NCI-H2107 treated with DMSO at 0.1 percent for 48 hours (cell line): ENCODE measurements around the gene GNG7.
"Not testable (repeated sequence)": the region's sequence is repeated elsewhere in the genome, so short reads cannot be mapped to it uniquely, and the experiment has no call there.

Experiments used
- DNase-seq: peaks from one replicate; lab custom pipeline; 2025; ENCODE audit not compliant: unreplicated experiment; lab: John Stamatoyannopoulos, UW

Gene GNG7

DNA sequence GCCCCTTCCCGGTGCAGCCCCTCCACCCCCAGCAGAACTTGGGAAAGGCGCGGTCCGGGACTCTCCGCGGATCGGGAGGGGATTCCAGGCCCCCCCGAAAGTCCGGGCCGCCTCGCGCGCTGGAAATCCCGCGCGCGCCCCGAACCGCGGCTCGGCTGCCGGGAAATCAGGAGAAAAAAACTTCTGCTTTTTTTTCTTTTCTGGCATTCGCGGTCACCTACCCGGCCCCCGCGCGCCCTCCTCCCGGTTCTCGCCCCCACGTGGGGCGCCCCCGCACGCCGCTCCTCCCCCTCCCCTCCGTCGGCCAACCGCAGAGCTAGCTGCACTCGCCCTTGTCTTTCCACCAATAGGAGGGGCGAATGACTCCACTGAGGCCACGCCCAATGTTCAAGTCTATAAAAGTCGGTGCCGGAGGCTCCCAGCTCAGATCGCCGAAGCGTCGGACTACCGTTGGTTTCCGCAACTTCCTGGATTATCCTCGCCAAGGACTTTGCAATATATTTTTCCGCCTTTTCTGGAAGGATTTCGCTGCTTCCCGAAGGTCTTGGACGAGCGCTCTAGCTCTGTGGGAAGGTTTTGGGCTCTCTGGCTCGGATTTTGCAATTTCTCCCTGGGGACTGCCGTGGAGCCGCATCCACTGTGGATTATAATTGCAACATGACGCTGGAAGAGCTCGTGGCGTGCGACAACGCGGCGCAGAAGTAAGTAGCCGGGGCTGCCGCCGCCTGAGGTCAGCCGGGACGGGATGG lies 226.6 kb downstream of the GNG7 start, which contains the start of gene GADD45B:
TSS of gene GADD45B (plus strand) at position 426 of the 749 bp plus-strand sequence. CDS start at position 658, 232 bp downstream.
- DNase-seq = peak; percentile 75

GRCh38 chr19:2475018-2475701 lies 227.3 kb downstream of the GNG7 start:
- no peak for DNase-seq

- DNase-seq = no peak
Observed at GRCh38 chr19:2474232-2475017, 228.1 kb downstream of the GNG7 start.

DNA sequence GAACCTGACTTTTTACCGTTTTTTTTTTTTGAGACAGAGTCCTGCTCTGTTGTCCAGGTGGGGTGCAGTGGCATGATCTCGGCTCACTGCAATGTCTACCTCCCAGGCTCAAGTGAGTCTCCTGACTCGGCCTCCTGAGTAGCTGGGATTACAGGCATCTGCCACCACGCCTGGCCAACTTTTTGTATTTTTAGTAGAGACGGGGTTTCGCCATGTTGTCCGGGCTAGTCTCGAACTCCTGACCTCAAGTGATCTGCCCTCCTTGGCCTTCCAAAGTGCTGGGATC lies 232.6 kb downstream of the GNG7 start:
- not testable (repeated sequence) for DNase-seq

DNA sequence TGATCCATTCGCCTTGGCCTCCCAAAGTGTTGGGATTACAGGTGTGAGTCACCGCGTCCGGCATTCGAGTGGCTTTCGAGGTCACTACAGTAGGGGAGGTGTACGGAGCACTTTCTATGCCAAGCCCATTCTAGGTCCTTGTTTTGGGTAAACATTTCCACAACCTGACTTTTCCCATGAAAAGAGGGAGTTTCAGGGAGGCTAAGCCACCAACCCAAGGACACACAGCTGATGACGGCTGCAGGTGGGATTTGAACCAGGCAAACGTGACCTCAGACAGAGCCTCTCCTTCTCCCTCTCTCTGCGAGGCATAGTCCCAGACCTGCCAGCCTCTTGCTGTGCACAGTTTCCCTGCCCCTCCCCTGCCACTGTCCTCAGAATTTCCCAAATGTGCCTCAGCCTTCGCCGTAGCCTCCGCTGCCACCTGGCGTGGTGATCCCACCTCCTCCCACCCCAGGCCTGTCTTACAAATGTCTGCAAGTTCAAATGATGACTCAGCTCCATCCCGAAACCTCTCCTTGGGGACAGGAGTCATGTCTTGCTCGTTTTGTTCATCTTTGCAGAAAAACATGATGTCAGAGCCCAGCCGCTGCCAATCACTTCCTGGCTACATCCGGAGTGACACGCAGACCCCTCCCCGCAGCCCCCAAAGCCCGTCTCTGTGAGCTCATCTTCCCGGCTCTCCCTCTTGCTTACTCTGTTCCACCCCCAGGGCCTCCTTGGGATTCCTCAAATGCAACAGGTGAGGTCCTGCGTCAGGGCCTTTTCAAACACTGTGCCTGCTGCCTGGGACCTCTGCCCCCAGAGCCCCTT lies 233.2 kb downstream of the GNG7 start:
- DNase-seq = no peak

GRCh38 chr19:2468596-2468995 lies 233.9 kb downstream of the GNG7 start:
- DNase-seq = no peak

GRCh38 chr19:2464389-2464788 lies 238.1 kb downstream of the GNG7 start:
- DNase-seq = no peak

GRCh38 chr19:2463694-2464093 lies 238.8 kb downstream of the GNG7 start:
- not testable (repeated sequence) for DNase-seq

DNA sequence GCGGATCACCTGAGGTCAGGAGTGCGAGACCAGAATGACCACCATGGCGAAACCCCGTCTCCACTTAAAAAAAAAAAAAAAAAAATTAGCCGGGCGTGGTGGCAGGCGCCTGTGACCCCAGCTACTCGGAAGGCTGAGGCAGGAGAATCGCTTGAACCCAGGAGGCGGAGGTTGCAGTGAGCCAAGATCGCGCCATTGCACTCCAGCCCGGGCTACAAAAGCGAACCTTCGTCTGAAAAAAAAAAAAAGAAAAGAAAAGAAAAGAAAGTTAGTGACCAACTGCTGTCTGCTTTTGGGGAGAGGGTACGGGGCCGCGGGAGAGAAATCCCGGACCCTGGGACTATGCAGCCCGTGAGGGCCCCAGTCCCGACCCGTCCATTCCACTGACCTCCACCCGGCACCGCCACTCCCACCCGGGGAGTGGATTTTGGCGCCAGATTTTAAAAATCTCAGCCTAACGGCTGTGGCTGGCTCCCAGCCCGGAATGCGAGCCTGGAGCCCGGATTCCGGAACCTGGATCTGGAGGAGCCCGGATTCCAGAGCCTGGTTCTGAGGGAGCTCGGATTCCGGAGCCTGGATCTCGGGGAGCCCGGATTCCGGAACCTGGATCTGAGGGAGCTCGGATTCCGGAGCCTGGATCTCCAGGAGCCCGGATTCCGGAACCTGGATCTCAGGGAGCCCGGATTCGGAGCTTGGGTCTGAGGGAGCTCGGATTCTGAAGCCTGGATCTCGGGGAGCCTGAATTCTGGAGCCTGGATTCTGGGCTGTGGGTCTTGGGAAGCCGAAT lies 239.7 kb downstream of the GNG7 start:
- no peak for DNase-seq

DNA sequence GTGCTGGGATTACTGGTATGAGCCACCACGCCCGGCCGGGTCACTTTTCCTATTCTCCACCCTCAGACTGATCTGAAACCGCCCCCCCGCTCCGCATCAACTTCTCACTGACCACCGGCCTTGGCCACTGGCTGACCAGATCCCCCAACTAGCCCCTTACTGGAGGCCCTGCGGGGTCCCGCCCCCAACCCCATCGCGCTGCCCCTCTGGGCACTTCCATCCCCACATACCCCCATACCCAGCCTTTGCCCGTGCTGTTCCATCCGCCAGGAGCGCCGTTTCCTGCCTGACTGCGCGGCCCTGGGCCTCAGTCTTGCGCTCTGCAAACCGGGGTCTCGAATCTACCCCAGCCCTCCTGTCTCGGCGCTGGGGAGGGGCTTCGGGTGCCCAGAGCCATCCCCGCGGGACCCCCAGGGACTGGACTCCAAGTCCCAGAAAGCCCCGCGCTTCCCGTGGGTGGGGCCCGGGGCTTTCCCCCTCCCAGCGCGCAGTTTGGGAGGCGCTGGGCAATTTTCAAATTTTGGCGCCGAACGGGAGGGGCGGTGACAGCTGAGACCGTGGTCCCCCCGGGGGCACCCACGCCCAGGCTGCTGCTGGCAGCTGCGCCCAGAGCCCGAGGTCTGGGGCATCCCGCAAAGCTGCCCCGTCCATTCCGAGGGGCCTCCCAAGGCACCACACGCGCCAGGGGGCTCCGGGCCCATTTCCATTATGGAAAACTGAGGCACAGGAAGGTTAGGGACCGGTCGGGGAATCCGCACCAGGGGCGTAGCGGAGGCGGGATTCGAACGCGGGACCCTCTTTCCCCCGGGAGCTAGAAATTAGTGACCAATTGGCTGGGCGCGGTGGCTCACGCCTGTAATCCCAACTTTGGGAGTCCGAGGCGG lies 240.5 kb downstream of the GNG7 start:
- no peak for DNase-seq
